ENCODE measurements around the gene ZDHHC18.

The ZDHHC18 gene

DNA sequence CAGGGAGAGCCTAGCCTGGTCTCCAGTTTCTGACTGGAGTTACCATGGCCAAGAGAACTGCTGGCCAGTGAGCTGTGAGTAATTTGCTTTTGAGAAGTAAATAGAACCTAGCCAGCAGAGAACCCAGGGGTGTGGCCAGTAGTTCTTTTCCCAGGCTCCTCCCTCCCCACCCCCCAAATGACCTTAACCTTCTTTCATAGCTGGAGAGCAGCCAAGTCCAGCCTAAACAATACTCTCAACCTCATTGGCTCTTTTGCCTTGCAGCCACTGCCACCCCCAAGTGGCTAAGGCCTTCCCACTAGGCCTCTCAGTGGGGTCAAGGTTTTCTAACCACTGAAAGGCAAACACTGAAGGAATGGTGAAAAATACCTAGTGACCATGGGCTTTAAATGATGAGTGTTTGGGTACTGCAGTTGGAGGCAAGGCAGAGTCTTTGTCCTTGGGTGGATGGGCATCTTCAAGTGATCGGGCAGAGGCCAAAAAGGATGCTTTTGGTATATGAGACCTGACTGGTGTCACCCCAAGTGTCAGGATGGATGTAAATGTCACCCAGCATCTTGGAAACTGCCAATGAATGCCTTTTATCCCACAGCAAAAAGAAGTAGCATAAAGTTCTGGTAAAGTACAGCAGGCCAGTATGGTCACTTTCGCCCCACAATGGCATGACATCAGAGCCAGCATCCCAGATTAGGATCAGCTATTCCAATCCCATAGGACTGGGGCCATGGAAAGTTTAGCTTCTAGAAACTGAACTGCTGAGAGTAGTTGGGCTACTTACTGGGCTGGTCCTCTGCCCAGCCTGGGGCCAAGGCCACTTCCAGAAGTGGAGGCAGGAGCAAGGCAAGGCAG, 42.2 kb upstream of the ZDHHC18 start:
- no peak for TF ChIP-seq CTCF (conservative IDR thresholded peaks at IDR 0.05; ENCODE audit: low read length)
- peak; percentile 32 for DNase-seq (ENCODE audit: low read depth)

GRCh38 chr1:26784886-26785285, 41.6 kb upstream of the ZDHHC18 start:
- no peak overlapping the region for H3K4me3 ChIP-seq (ENCODE audit: low read length)
- no peak for TF ChIP-seq CTCF (conservative IDR thresholded peaks at IDR 0.05; ENCODE audit: low read length)
- no peak for DNase-seq (ENCODE audit: low read depth)

More for the DNA sequence above, 42.2 kb upstream of the ZDHHC18 start:
- H3K4me3 ChIP-seq (ENCODE audit: low read length), result no peak overlapping the region

- no peak for TF ChIP-seq CTCF (conservative IDR thresholded peaks at IDR 0.05; ENCODE audit: low read length)
- peak; percentile 83 for DNase-seq (ENCODE audit: low read depth)
- H3K4me3 ChIP-seq (ENCODE audit: low read length), result peak overlapping the region; percentile 19
These were observed 40.7 kb upstream of the ZDHHC18 start for GRCh38 chr1:26785611-26786436.

DNA sequence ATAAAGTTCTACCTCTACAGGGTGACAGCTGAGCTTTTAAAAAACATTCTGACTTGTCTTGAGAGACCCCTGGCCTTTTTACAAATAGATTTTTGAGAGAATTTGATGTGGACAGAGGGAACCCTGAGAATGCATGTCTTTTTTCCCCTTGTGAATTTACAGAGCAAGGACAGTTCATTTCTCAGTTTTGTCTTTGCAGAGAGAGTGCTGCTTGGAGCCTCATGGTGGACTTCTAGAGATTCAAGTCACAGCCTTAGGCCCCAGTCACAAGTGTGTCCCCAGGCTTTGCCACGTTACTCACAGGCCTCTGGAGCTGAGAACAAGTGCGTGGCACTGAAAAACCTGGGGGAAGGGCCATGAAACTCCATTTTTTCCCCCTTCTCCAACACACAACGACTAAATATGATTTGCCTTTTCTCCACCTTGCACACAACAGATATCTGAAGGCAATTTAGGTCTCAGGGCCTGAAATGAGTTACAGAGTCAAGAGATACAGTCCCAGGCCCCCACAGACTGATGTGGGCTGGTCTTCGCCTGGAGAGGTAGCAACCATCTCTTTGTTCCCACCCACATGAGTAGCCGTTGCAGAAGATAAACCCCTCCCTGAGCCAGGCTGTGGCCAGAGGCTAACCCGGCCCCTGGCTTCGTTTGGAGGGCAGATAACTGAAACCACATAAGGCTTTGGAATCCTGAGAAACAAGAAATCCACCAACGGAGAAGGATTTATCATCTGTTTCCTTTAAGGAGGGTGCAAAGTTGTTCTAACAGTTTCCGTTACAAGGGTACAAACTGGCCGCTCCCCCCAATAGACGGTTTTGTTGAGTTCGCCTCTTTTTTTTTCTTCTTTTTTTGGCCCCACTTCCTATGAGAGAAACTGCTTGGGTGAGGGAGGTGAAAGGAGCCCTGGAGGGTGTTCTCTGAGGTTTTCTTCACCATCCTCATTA, 39.8 kb upstream of the ZDHHC18 start:
- H3K4me3 ChIP-seq (ENCODE audit: low read length), result peak overlapping the region; percentile 83
- DNase-seq (ENCODE audit: low read depth), result peak; percentile 88
- no peak for TF ChIP-seq CTCF (conservative IDR thresholded peaks at IDR 0.05; ENCODE audit: low read length)

DNA sequence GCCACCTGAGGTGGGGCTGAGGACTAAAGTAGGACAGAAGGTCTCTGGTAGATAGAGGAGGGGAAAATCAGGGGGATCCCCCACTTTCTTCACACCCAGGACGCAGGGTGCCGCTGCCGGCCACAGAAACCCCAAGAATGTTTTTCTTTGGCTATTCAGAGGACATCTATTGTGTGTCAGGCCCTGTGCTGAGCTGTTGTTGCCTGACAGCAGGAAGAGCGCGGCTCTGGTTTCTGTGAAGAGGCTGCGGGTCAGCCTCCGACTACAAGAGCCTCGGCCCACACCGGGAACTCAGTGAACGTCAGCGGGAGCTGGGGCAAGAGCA, 39.1 kb upstream of the ZDHHC18 start:
- no peak for TF ChIP-seq CTCF (conservative IDR thresholded peaks at IDR 0.05; ENCODE audit: low read length)
- peak; percentile 48 for DNase-seq (ENCODE audit: low read depth)
- peak overlapping the region; percentile 83 for H3K4me3 ChIP-seq (ENCODE audit: low read length)

DNA sequence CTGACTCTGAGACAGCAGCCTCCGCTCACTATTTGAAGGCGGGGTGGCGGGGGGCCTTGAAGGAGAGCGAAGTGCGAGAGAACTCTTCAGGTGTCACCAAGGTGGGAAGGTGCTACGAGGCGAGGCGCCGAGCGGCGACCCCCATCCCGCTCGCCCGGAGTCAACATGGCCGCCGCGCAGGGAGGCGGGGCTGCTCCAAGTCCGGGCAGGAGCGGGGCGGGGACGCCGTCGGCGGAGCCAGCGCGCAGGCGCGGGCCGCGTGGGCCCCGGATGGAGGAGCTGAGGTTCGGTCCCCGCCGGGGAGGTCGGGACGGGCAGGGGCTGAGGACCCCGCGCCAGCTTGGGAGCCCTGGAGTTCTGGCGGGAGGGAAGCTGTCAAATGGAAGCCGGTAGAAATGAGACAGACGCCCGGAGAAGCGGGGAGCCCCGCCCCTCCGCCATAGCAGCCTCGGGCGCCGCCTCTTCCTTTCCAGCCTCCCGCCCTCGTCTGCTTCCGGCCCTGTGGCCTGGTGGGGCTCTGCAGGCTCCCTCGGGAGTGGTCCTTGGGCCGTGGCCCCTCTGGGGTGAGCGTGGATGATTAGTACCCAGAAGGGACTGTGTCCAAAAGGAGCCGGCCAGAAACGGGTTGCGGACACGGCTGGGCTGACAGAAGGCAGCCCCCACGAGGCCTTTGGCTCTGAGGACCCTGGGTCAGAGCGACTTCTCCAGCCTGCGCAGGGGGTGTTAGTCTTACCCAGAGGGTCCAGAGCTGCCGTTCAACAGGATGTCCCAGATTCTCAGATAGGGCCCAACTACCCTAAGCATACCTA, 38.6 kb upstream of the ZDHHC18 start, which contains the start of gene PIGV:
PIGV (plus strand) TSS at position 245 of the 809 bp plus-strand sequence. CDS start 2,866 bp downstream, outside the sequence.
- DNase-seq (ENCODE audit: low read depth), result peak; percentile 80
- H3K4me3 ChIP-seq (ENCODE audit: low read length), result peak within 1 kb of the TSS; percentile 83
- 0 out of 2 replicates have a peak, but pooled peaks have one; percentile 4 for TF ChIP-seq CTCF (conservative IDR thresholded peaks at IDR 0.05; ENCODE audit: low read length)
